Measurements from ENCODE around the gene NGFR.

Gene NGFR

GRCh38 chr17:49552070-49552751 lies 57.1 kb downstream of the NGFR start:
- TF ChIP-seq, protein P1, sequence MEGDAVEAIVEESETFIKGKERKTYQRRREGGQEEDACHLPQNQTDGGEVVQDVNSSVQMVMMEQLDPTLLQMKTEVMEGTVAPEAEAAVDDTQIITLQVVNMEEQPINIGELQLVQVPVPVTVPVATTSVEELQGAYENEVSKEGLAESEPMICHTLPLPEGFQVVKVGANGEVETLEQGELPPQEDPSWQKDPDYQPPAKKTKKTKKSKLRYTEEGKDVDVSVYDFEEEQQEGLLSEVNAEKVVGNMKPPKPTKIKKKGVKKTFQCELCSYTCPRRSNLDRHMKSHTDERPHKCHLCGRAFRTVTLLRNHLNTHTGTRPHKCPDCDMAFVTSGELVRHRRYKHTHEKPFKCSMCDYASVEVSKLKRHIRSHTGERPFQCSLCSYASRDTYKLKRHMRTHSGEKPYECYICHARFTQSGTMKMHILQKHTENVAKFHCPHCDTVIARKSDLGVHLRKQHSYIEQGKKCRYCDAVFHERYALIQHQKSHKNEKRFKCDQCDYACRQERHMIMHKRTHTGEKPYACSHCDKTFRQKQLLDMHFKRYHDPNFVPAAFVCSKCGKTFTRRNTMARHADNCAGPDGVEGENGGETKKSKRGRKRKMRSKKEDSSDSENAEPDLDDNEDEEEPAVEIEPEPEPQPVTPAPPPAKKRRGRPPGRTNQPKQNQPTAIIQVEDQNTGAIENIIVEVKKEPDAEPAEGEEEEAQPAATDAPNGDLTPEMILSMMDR (IDR thresholded peaks at IDR 0.05; ENCODE audit: poor library complexity, severe bottlenecking) = no peak
- Histone ChIP-seq H3K4me3 (ENCODE audit: severe bottlenecking) (no peak overlapping the region), H3K36me3 (ENCODE audit: low read depth) (no peaks in the 10 kb centered on the region), H3K27me3 (ENCODE audit: insufficient read depth, poor library complexity, severe bottlenecking) (no peaks in the 10 kb centered on the region), H3K27ac (ENCODE audit: poor library complexity, severe bottlenecking) (no peak overlapping the region), H3K4me1 (ENCODE audit: insufficient read depth, poor library complexity, severe bottlenecking) (peaks cover 3% of the 10 kb centered on the region), H3K9me3 (ENCODE audit: severe bottlenecking) (no peaks in the 10 kb centered on the region)
- no peak for DNase-seq (ENCODE audit: low spot score)
- peak; percentile 22; the same call in 1 of the 3 replicates for ATAC-seq (ENCODE audit: low read depth)

DNA sequence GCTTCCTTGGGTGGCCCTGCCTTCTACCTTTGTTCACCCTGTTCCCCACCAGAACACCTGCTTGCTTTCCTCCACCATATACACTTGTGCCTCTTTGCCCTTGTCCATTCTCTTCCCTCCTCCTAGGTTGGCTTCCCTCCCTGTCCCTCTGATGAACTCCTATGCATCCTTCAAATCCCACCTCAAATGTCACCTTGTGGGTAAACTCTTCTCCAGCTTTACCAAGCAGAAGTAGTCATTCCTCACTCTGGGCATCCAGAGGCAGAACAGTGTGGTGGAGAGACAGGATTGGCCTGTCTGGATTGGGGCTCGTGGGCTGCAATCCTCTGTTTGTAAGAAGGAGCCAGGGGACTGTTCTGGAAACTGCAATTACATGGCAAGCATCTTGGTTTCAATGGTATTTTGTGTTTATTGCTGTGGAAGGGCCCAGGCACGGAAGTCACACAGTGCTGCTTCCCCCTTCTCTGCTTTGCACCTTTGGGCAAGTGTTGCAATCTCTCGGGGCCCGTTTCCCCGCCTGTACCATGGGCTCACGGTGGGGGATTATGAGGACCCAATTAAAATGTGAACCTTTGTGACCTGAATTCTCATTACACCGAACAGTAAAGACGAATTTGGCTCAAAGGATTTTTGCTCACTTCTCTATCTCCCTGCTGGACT lies 58.7 kb downstream of the NGFR start:
- ATAC-seq (ENCODE audit: low read depth) = no peak
- TF ChIP-seq, protein P1 (IDR thresholded peaks at IDR 0.05; ENCODE audit: poor library complexity, severe bottlenecking) = no peak
- no peak for DNase-seq (ENCODE audit: low spot score)

GRCh38 chr17:49554694-49555494 lies 59.8 kb downstream of the NGFR start:
- no peak for DNase-seq (ENCODE audit: low spot score)
- H3K9me3 ChIP-seq (ENCODE audit: severe bottlenecking) = no peaks in the 10 kb centered on the region
- no peak overlapping the region for H3K27ac ChIP-seq (ENCODE audit: poor library complexity, severe bottlenecking)
- H3K27me3 ChIP-seq (ENCODE audit: insufficient read depth, poor library complexity, severe bottlenecking) = no peaks in the 10 kb centered on the region
- no peaks in the 10 kb centered on the region for H3K36me3 ChIP-seq (ENCODE audit: low read depth)
- TF ChIP-seq, protein P1 (IDR thresholded peaks at IDR 0.05; ENCODE audit: poor library complexity, severe bottlenecking) = no peak
- H3K4me3 ChIP-seq (ENCODE audit: severe bottlenecking) = no peak overlapping the region
- no peak for ATAC-seq (ENCODE audit: low read depth)
- no peaks in the 10 kb centered on the region for H3K4me1 ChIP-seq (ENCODE audit: insufficient read depth, poor library complexity, severe bottlenecking)

More for the DNA sequence above, 58.7 kb downstream of the NGFR start:
- H3K4me3 ChIP-seq (ENCODE audit: severe bottlenecking) = no peak overlapping the region
- H3K9me3 ChIP-seq (ENCODE audit: severe bottlenecking) = no peaks in the 10 kb centered on the region
- H3K36me3 ChIP-seq (ENCODE audit: low read depth) = no peaks in the 10 kb centered on the region
- no peaks in the 10 kb centered on the region for H3K27me3 ChIP-seq (ENCODE audit: insufficient read depth, poor library complexity, severe bottlenecking)
- H3K27ac ChIP-seq (ENCODE audit: poor library complexity, severe bottlenecking) = no peak overlapping the region
- H3K4me1 ChIP-seq (ENCODE audit: insufficient read depth, poor library complexity, severe bottlenecking) = peaks cover 1% of the 10 kb centered on the region

DNA sequence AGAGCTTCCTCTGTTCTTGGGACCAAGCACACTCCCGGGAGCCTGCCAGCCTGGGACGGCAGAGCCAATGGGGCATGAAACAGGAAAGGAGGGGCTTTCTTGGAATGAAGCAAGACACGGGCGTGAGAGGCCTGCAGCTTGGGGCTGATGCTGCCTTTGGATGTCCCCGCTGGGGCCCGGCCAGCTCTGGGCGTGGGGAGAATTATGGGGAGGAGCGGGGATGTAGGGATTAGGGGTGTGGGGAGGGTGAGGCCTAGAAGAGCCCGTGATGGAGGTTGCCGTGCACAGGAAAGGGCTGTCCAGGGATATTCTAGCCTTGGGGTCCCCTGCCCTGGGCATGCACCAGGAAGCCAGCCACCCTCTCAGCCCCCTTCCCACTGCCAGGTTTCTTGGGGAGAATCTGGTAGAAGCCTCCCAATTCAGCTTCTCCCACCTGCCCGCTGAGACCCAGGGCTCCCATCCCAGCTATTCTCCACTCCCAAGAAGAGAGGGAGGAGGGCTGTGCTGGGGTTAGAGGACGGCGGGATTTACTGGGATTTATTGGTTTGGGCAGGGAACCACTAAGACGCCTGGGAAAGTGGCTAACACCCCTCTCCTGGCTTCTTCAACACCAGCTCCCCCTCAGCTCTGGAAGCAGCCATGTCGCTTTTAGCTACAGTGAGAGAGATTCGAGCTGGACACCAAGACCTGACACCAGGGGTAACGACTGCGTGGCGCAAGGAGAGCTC lies 60.6 kb downstream of the NGFR start:
- H3K36me3 ChIP-seq (ENCODE audit: low read depth) = no peaks in the 10 kb centered on the region
- ATAC-seq (ENCODE audit: low read depth) = no peak
- no peaks in the 10 kb centered on the region for H3K4me1 ChIP-seq (ENCODE audit: insufficient read depth, poor library complexity, severe bottlenecking)
- H3K4me3 ChIP-seq (ENCODE audit: severe bottlenecking) = no peak overlapping the region
- TF ChIP-seq, protein P1 (IDR thresholded peaks at IDR 0.05; ENCODE audit: poor library complexity, severe bottlenecking) = no peak
- DNase-seq (ENCODE audit: low spot score) = no peak
- H3K9me3 ChIP-seq (ENCODE audit: severe bottlenecking) = no peaks in the 10 kb centered on the region
- no peaks in the 10 kb centered on the region for H3K27me3 ChIP-seq (ENCODE audit: insufficient read depth, poor library complexity, severe bottlenecking)
- no peak overlapping the region for H3K27ac ChIP-seq (ENCODE audit: poor library complexity, severe bottlenecking)
